OCI-LY1 (cell line): ENCODE results near the gene DMRT1.

ENCODE experiments used
- H2AFZ ChIP-seq: fragments of 200-600 bp; sonication (generic), shearing (Covaris generic); 2 replicates; pipeline ENCODE4 v1.6.0; 2014; ENCODE audit warnings: antibody characterized with exemption, mild to moderate bottlenecking, low read length
- H3F3A ChIP-seq: fragments of 200-600 bp; sonication (generic), shearing (Covaris generic); 2 replicates; pipeline ENCODE4 v1.6.0; 2014; ENCODE audit warnings: mild to moderate bottlenecking, antibody characterized with exemption, low read length, moderate library complexity; ENCODE audit not compliant: insufficient read depth
- H3K27ac ChIP-seq: fragments of 200-600 bp; sonication (generic); 2 replicates; pipeline ENCODE4 v1.5.1; 2014; ENCODE audit warnings: low read length, mixed run types, mild to moderate bottlenecking, low read depth; ENCODE audit not compliant: poor library complexity, severe bottlenecking
- H3K27me3 ChIP-seq: fragments of 200-600 bp; sonication (generic); 2 replicates; pipeline ENCODE4 v1.6.0; 2014; ENCODE audit warnings: antibody characterized with exemption, mild to moderate bottlenecking, low read length, moderate library complexity; ENCODE audit not compliant: insufficient read depth
- H3K36me3 ChIP-seq: fragments of 200-600 bp; sonication (generic); 2 replicates; pipeline ENCODE4 v1.6.1; 2014; ENCODE audit warnings: mild to moderate bottlenecking, antibody characterized with exemption, low read length, moderate library complexity, mixed read lengths; ENCODE audit not compliant: insufficient read depth
- H3K4me1 ChIP-seq: fragments of 200-600 bp; sonication (generic); 2 replicates; pipeline ENCODE4 v1.5.1; 2014; ENCODE audit warnings: mild to moderate bottlenecking, low read length, moderate library complexity; ENCODE audit not compliant: insufficient read depth, severe bottlenecking
- H3K4me2 ChIP-seq: fragments of 200-600 bp; sonication (generic), shearing (Covaris generic); 2 replicates; pipeline ENCODE4 v1.6.1; 2014; ENCODE audit warnings: low read length
- H3K4me3 ChIP-seq: fragments of 200-600 bp; sonication (generic); 2 replicates; pipeline ENCODE4 v1.5.1; 2014; ENCODE audit warnings: low read length, low read depth, mild to moderate bottlenecking, mixed read lengths; ENCODE audit not compliant: poor library complexity, severe bottlenecking
- H3K79me2 ChIP-seq: fragments of 200-600 bp; shearing (Covaris generic); 2 replicates; pipeline ENCODE4 v1.6.1; 2016; ENCODE audit warnings: mixed run types, low read length, mixed read lengths; ENCODE audit not compliant: insufficient read depth
- H3K9ac ChIP-seq: fragments of 200-600 bp; sonication (generic), shearing (Covaris generic); 2 replicates; pipeline ENCODE4 v1.6.1; 2014; ENCODE audit warnings: mild to moderate bottlenecking, low read length, mixed read lengths
- H3K9me2 ChIP-seq: fragments of 200-600 bp; sonication (generic), shearing (Covaris generic); 2 replicates; pipeline ENCODE4 v1.6.1; 2014; ENCODE audit warnings: low read depth, mild to moderate bottlenecking, low read length, mixed read lengths
- H3K9me3 ChIP-seq: fragments of 200-600 bp; shearing (Covaris generic); 2 replicates; pipeline ENCODE4 v1.6.1; 2014; ENCODE audit warnings: low read length, mixed read lengths
- H4K20me1 ChIP-seq: fragments of 200-600 bp; sonication (generic), shearing (Covaris generic); 2 replicates; pipeline ENCODE4 v1.6.0; 2016; ENCODE audit warnings: mild to moderate bottlenecking, low read length; ENCODE audit not compliant: insufficient read depth
- CTCF ChIP-seq: fragments of 200-600 bp; sonication (generic), shearing (Covaris generic); IDR thresholded peaks from 2 replicates; pipeline ENCODE4 v1.5.1; 2017; ENCODE audit warnings: mild to moderate bottlenecking, antibody characterized with exemption, low read length, moderate library complexity, mixed read lengths
- EZH2 ChIP-seq: fragments of 200-600 bp; sonication (generic), shearing (Covaris generic); IDR thresholded peaks from 2 replicates; pipeline ENCODE4 v1.8.0; 2017; ENCODE audit warnings: borderline replicate concordance, mixed run types, mild to moderate bottlenecking, antibody characterized with exemption, low read length, moderate library complexity, mixed read lengths

Gene DMRT1

GRCh38 chr9:950139-950538, 108.6 kb downstream of the DMRT1 start:
- TF ChIP-seq CTCF (no peak), EZH2 (no peak)
- H3F3A ChIP-seq: no peaks in the 10 kb centered on the region
- no peaks in the 10 kb centered on the region for H4K20me1 ChIP-seq
- no peaks in the 10 kb centered on the region for H3K9me2 ChIP-seq
- 0 out of 2 replicates have a peak, but pooled peaks cover 7% of the 10 kb centered on the region for H3K27me3 ChIP-seq
- no peaks in the 10 kb centered on the region for H3K4me1 ChIP-seq
- H3K9me3 ChIP-seq: no peaks in the 10 kb centered on the region
- H3K79me2 ChIP-seq: no peaks in the 10 kb centered on the region
- H3K27ac ChIP-seq: no peak overlapping the region
- H3K9ac ChIP-seq: no peak overlapping the region
- H3K4me2 ChIP-seq: no peak overlapping the region
- no peak overlapping the region for H2AFZ ChIP-seq
- no peaks in the 10 kb centered on the region for H3K36me3 ChIP-seq
- no peak overlapping the region for H3K4me3 ChIP-seq

- H3K9me2 ChIP-seq: no peaks in the 10 kb centered on the region
- no peaks in the 10 kb centered on the region for H3K36me3 ChIP-seq
- no peaks in the 10 kb centered on the region for H3K4me1 ChIP-seq
- H2AFZ ChIP-seq: no peak overlapping the region
- no peaks in the 10 kb centered on the region for H4K20me1 ChIP-seq
- no peak overlapping the region for H3K27ac ChIP-seq
- TF ChIP-seq EZH2 (no peak), CTCF (no peak)
- H3K9me3 ChIP-seq: no peaks in the 10 kb centered on the region
- no peak overlapping the region for H3K4me2 ChIP-seq
- no peak overlapping the region for H3K9ac ChIP-seq
- no peaks in the 10 kb centered on the region for H3F3A ChIP-seq
- H3K79me2 ChIP-seq: no peaks in the 10 kb centered on the region
- no peaks in the 10 kb centered on the region for H3K27me3 ChIP-seq
- H3K4me3 ChIP-seq: no peak overlapping the region
Measured at GRCh38 chr9:952546-952945, 111.0 kb downstream of the DMRT1 start.

GRCh38 chr9:959105-959504, 117.6 kb downstream of the DMRT1 start:
- Histone ChIP-seq H3K27ac (no peak overlapping the region), H2AFZ (no peak overlapping the region), H3K4me1 (no peaks in the 10 kb centered on the region), H3K4me2 (no peak overlapping the region), H3F3A (no peaks in the 10 kb centered on the region), H3K36me3 (no peaks in the 10 kb centered on the region), H3K27me3 (no peaks in the 10 kb centered on the region), H3K79me2 (no peaks in the 10 kb centered on the region), H4K20me1 (no peaks in the 10 kb centered on the region), H3K9me2 (no peaks in the 10 kb centered on the region), H3K9me3 (no peaks in the 10 kb centered on the region), H3K4me3 (no peak overlapping the region), H3K9ac (no peak overlapping the region)
- TF ChIP-seq EZH2 (no peak), CTCF (no peak)
